ENCODE data around the gene FHL2. TPM values are rescaled to one million over a fixed set of nuclear protein-coding genes. Genes with fewer than 3 reads are reported as not detected.
"Not testable (repeated sequence)": the region's sequence is repeated elsewhere in the genome, so short reads cannot be mapped to it uniquely, and the experiment has no call there.

FHL2 gene
- total RNA-seq, 1 experiment from 2014 or later = 13.9 TPM

DNA sequence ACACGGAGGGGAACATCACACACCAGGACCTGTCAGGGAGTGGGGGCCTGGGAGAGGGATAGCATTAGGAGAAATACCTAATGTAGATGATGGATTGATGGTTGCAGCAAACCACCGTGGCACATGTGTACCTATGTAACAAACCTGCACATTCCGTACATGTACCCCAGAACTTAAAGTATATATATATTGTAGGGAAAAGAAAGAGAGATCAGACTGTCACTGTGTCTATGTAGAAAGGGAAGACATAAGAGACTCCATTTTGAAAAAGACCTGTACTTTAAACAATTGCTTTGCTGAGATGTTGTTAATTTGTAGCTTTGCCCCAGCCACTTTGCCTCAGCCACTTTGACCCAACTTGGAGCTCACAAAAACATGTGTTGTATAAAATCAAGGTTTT is 26.0 kb upstream of the FHL2 start:
- DNase-seq (ENCODE audit: extremely low read depth, low read depth) = not testable (repeated sequence)

DNA sequence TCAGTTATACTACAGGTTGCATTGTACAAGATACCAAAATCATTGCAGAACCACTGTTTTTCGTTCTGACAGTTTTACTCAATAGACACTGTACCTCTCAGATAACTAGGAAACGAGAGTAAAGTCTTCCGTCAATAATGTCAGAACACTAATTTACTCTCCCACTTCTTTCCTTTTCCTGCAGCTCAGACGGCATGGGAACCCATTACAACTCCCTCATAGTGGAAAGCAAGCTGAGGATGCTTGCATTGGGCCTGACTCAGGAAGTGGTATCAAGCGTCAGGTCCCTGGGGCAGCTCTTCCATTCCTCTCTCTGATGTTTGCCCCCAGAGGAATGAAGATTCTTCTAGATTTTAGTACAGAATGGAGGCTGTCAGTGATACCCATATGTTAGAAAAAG is 23.9 kb upstream of the FHL2 start:
- no peak for DNase-seq (ENCODE audit: extremely low read depth, low read depth)

DNA sequence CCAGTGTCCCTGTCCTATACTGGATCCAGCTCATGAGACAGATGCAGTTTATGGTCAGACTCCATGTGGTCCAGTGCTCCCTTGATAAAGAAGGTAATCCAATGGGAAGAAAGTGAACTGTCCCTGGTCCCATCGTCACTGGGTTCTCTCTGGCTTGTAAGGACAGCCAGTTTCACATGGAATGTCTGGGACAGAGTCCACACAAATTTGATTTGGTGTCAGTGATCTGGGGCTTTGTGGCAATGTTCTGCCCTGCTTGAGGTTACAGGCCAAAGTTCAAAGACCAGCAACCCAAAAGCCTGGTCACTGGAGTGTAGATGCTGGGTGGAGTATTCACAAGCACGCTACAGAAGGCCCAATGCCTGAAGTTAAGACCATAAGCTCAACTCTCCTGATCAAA is 22.2 kb upstream of the FHL2 start:
- DNase-seq (ENCODE audit: extremely low read depth, low read depth) = no peak

DNA sequence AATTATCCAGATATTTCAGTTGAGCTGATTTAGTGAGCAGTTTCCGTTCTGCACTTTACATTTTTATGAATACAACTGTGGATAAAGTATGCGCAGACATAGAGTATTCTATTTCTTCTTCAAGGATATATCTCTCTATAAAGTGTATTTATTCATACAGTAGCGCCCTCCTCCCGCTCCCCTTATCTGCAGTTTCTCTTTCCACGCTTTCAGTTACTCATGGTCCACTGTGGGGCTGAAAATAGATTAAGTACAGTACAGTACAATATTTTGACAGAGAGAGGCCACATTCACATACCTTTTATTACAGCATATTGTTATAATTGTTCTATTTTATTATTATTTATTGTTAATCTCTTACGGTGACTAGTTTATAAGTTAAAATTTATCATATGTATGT is 19.7 kb upstream of the FHL2 start:
- DNase-seq (ENCODE audit: extremely low read depth, low read depth) = no peak

DNA sequence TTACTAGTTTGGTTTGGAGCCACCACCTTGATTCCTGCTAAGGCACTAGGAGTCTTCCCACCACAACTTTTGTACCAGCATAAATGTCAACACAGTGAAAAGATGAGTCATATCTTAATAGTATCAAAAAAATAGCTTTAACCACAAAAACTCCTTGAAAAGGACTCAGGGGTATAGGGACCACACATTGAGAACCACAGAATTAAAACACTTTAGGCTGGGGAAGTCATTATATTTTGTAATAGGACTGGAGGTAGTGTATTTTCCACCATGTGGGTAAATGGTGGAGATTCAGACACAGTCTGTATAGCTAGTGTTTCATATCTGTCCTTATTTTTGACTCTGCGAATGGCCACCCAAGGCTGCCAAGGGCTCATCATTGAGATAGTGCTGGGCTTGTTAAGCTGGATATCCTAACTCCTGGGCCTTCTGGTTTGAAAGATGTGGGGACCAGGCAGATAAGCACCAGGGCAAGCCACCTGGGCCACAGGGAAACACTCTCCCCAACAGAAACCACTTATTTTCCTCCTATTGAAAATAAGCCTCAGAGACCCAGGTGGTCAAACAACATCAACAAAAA is 19.1 kb upstream of the FHL2 start:
- no peak for DNase-seq (ENCODE audit: extremely low read depth, low read depth)

DNA sequence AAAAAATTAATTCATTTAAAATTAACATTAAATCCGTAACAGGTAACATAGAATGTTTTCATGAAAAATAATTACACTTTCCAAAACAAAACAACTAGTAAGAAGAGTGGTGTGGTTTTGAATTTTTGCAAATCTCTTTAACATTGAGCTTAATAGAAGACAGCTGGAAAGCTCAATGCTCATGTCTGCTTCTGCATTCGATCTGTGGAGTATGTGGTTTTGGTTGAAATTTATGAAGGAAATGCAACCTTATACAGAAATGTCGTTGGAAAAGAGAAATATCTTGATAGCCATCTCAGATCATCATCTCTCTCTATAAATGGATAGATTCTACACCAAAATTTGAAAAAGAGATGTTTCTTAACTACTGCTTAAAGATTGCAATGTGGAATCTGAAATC is 17.3 kb upstream of the FHL2 start:
- DNase-seq (ENCODE audit: extremely low read depth, low read depth) = no peak

DNA sequence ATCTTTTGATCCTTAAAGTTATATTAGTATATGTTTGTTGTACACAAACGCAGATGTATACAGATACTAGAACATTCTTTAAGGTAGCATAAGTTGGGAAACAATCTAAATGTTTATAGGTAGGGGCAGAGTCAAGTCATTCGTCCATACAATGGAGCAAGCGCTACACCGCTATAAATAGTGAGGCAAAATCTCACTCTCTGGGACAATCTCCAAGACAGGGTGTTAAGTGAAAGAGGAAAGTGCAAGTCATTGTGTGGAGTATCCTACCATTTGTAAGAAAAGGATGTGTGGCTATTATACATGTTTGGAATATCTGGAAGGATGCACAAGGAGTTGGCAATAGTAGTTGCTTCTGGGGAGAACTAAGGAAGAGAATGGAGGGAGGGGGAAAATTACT is 16.2 kb upstream of the FHL2 start:
- no peak for DNase-seq (ENCODE audit: extremely low read depth, low read depth)

DNA sequence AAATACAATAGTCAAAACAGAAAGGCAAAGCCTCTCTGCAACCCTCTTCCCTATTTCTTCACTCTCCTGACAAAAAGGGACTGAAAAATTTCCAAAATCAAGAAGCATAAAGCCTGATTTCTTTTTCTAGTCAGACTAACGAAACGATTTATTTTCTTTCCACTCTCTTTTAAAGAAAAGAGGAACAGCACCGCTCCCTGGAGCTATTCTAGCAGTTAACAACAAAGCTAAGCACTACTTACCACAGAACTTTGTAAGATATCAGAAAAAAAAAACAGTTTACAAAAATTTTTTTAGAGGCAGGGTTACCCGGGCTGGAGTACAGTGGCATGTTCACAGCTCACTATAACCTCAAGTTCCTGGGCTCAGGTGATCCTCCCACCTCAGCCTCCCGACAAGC is 14.4 kb upstream of the FHL2 start:
- DNase-seq (ENCODE audit: extremely low read depth, low read depth) = no peak

DNA sequence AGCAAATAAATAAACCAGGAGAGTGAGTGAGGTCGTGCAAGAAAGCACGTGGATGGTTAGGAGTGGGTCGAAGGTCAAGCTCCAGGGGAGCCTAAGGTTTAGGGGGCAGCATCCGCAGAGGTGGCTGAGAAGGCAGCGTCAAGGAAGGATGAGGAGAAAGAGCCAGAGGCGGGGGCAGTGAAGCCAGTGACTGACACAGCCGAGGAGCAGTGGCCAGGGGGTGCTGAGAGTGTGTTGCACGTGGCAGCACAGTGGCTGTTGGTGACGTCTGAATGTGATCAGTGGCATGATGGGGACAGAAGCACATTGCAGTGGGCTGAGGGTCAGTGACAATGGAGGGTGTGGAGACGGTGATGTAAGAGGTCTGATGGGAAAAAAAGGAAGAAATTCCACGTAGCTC is 13.7 kb upstream of the FHL2 start:
- DNase-seq (ENCODE audit: extremely low read depth, low read depth) = no peak

DNA sequence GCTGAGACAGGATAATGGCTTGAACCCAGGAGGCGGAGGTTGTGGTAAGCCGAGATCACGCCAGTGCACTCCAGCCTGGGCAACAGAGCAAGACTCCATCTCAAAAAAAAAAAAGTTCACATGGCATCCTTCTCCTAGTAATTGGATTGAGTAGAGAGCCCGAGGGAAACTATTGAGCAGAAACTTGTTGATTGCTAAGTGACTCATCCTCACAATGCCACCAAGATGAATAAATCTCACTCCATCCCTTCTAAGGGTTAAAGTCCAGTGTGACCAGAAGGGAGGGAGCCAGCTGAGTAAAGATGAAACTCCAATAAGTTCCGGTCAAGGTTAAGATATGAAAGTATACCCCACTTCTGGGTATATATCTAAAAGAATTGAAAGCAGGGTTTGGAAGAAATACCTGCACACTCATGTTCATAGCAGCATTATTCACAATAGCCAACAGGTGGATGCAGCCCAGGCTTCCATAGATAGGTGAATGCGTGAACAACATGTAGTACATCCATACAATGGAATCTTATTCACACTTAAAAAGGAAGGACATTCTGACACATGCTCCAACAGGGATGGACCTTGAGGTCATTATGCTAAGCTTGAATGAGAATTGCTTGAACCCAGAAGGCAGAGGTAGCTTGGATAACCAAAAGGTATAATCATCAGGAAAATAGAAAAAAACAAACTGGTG is 13.0 kb upstream of the FHL2 start:
- DNase-seq (ENCODE audit: extremely low read depth, low read depth) = no peak

DNA sequence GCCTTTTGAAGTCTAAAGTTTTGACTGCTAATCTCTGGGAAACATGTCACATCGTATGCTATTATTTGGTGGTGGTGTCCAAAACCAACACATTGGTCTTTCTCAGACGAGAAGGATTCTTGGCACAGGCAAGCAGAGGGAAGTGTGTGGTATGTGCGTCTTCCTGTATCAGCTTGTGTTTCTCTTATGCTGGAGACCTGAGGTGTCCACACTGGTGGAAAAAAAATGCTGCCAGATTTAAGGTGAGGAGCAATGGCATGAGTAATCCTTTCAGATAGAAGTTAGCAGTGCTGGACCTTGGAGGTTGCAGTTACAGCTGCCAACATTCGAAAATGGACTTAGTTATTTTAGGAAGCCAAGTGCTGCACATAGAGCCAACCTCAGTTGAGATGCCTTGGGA is 11.7 kb upstream of the FHL2 start:
- no peak for DNase-seq (ENCODE audit: extremely low read depth, low read depth)

DNA sequence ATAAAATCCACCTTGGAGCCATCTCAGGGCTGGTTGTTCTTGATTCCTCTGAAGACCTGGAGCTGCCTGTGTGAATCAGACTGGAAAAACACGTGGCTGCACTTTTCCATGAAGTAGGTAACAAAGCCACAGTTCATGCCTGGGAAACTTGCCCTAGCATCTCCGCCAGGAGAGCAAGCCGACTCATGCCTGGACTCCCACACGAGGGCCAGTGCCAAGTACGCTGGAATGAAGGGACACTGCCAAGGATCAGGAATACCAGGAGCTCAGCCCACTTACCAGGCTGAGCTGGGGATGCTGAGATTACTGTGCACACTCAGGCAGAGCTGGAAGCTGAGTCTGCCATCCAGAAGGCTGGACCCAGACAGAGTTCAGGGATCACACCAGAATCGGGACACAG is 10.9 kb upstream of the FHL2 start:
- no peak for DNase-seq (ENCODE audit: extremely low read depth, low read depth)

DNA sequence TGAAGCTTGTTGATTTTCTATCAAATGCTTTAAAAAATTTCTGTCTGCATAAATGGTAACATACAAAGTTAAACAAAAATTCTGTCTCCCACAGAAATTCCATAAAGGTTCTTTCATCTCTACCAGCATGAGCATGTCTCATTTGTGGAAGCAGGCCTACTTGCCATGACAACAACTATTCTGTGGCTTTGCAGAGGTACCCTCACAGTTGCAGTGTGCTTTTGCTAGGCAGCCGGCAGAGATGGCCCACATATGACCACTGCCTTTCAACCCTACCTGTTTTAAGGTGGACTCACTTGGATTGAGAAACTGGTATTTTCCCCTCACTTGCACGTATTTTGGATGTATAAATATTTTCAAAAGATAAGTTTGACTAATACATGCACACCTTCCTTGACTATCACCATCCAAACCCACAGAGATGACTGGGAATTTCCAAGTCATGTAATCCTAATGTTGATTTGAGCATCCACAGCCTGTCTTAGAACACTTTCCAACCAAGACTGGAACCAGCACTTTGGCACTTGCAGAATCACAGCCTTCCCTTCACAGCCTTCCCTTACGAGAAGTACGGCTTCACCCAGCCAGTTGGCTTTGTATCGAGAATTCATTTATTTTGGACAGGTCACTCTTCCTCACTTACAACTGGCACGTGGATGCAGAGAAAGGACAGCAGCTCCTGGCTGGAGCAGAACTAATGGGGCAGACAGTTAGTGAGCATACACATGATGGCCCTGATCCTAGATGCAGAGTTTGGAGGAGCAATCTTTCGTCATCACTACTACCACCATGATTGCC is 9.3 kb upstream of the FHL2 start:
- no peak for DNase-seq (ENCODE audit: extremely low read depth, low read depth)

DNA sequence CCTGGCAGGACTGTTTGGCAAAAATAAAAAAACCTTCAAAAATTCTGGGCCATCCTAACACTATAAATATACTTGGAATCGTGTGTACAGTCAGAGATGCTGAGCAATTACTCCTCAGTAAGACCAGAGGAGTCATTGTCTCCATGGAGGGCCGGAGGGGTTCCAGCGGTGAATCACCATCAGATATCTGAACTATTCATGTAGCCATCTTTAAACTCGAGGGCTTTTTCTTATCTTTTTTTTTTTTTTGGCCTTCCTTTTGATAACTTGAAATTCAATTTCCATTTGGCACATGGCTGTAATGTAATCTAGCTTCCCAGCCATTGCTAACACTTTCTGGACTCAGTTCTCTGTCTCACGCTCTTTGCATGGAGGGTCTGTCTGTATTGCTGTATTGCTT is 7.4 kb upstream of the FHL2 start:
- DNase-seq (ENCODE audit: extremely low read depth, low read depth) = no peak

DNA sequence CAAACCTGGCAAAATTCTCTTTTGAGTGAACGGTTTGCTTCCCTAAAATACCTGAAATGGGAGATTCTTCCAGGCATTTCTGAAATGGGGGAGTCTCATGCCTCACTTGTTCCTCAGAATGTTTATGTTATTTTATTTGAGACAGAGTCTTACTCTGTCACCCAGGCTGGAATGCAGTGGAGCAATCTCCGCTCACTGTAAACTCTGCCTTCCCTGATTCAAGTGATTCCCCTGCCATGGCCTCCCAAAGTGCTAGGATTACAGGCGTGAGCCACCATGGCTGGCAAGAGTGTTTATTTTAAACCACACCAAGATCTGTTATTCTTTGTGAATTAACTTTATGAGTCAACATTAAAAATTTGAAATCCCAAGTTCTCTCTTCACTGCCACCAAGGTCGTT is 6.4 kb upstream of the FHL2 start:
- DNase-seq (ENCODE audit: extremely low read depth, low read depth) = no peak

DNA sequence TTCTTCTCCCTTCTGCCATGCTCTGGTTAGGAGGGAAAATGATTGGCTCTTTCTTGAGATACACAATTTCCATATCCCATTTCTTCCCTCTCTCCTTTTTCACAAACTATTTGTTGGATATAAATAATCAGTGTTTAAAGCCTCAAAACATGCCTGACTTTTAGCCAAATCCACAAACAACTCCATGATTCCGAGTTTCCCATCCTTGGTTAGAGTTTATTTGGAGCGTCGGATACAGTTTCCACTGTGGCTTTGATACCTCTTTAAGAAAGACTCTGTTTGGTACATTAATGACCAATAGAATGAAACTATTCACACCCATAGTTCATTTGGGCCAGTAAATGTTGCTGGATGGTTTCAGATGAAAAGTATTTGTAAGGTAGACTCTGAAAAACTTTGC is 5.9 kb upstream of the FHL2 start:
- no peak for DNase-seq (ENCODE audit: extremely low read depth, low read depth)

DNA sequence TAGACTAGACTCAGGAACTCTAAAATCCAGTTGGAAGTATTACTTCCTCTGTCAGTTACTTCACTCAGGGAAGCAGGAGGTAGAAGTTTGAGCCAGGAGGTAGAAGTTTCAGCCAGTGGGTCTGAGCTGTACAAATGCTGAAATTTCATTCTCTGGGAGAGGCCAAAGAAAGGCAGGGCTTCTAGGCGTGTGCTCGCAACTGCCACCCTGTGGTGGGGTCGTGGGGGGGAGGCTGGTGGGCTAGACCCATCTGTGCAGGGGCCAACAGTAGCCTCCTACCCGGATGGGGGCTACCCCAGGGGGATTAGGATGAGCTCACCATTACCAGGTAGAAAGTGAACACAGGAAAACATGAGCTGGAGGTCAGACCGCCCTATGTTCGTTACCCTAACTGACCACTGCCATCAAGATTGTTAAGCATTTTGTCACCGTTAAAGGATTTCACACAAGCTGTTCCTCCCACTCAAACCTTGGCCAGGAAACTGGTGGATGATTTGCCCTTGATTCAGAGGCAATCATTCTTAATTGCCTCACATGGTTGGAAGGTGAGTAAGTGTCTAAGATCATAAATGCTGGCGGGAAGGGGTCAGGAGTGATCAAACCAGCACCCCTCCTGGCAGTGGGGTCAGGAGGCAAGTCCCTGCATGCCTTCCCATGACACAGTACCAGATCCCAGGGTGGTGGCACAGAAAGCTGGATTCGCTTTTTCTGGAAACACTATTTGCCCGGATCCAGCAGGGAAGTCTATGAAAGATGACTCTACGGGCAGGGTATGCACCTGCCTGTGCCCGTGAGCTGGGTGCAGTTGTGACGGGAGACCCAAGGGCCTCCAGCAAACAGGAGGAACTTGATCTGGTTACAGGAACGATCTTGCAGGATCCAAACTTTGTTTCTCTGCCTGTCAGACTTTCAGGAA is 5.2 kb upstream of the FHL2 start:
- no peak for DNase-seq (ENCODE audit: extremely low read depth, low read depth)

DNA sequence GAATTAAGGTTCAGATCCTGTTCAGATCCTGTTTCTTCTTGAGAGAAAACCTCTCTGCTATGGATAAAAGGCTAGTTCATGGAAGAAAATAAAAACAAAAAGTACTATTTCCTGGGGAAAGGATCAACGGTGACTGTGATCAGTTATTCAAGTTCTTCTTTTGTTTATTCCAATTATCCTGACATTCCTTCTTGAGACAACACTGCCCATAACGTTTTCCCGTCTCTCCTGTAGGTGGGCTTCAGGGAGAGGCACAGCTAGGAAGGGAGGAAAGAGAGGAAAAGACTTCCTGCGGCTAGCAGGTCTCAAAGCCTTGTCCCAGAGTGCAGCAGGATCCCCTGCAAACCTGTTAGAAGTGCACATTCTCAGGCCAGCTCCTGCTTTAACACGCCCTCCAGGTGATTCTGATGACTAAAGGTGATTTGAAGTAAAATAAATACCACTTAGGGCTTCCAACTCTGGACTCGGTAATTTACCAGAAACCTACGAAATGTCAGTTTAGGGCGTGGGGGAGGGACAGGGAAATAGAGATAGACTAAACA is 4.5 kb upstream of the FHL2 start:
- DNase-seq (ENCODE audit: extremely low read depth, low read depth) = no peak

DNA sequence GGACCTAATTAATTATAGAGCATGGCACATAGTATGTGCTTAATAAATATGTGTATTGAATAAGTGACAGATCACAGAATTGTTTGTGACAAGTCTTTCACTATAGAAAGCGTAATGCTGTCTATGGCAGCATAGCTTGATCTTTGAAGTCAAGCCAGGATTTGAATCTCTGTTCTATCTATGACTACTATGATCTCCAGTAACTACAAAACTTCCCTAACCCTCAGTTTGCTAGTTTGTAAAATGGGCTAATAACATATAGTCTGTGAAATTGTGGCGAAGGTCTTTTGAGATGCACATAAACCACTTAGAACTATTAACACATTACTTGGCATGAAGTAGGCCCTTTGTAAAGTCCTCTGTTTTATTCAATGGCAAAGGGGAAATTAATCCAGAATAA is 4.0 kb upstream of the FHL2 start:
- no peak for DNase-seq (ENCODE audit: extremely low read depth, low read depth)

DNA sequence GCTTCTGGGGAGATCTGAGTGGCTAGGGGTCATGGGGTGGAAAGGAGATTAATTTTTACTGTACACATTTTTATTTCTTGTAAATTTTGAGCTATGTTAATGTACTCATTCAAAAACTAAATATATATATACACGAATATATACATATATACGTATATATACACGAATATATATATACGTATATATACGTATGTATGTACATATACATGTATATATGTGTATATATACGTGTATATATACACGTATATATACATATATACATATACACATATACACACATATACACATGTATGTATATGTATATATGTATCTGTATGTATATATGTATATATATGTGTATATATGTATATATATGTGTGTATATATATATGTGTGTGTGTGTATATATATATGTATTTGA is 3.0 kb upstream of the FHL2 start:
- DNase-seq (ENCODE audit: extremely low read depth, low read depth) = no peak

DNA sequence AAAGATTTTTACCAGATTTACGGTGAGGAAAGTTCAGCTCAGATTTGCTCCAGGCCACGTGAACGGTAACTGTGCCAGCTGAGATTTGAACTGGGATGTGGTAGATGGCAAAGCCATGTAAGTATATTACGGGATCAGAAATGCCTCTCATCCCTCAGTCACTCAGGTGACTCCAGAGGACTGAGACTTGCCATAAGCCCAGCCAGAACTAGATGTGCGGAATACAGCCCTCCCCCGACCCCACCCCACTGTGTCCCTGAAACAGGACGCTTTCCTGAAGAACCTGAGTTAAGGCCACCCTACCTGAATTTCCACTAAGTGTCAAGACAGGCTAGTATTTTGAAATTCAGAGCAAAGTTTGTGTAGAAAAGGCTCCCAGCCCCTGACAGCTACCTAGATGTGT is 1.3 kb upstream of the FHL2 start:
- DNase-seq (ENCODE audit: extremely low read depth, low read depth) = no peak
